ENCODE data around the gene MAU2.

- no peak for TF ChIP-seq CTCF (IDR thresholded peaks at IDR 0.05; ENCODE audit: low read length)
- no peak for TF ChIP-seq EZH2 (IDR thresholded peaks at IDR 0.05; ENCODE audit: borderline replicate concordance, low read length)
Measured at GRCh38 chr19:19355606-19356139, 35.0 kb downstream of the MAU2 start.
